Measurements from ENCODE around the gene PTH2.

Gene PTH2

DNA sequence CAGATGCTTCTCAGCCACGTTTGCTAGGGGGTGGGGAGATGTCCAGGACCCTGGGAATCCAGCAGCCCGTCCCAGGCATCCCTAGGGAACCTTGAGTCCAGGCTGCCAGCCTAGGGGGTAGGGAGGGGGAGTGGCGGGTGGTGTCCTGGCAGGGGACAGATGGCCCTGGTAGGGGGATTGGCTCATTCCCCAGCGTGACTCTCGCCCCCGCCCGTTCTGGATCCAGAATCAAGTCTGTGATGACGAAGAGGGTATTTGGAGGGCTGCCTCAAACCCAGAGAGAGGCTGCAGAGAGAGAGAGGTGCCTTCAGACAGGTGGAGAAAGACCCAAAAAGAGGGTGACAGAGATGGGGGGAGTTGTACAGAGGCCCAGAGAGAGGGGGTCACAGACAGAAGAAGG is 14.0 kb upstream of the PTH2 start:
- DNase-seq (ENCODE audit: low spot score), result no peak

DNA sequence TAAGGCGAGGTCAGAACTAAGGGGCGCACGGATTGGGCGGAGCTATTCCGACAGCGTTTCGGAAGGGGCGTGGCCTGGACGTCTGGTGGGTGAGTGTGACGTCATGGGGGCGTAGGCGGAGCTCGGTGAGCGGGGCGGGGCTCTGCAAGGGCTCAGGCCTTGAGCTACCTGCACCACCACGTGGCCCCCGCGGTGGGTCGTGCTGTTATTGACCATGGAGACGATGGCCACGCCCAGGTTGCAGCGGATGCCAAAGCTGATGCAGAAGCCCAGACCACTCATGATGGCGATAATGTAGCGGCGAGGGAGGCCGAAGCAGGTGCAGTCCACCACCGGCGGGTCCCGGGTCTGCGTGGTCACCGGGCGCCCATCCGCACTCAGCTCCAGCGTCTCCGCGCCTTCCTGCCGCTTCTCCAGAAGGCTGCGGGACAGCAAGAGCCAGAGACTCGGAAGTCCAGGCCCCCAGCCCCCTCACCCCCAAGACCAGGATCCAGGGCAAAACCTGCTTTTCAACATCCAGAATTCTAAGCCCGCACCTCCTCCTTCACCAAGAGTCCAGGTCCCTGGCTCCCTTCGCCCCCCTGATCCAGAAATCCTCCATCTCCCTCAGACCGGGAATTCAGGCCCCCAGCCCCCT is 13.3 kb upstream of the PTH2 start:
- in situ Hi-C loops (cut with MboI; ENCODE audit: low pct_unique_long_range_greater_than_20kb, low sequenced_read_pairs, unreplicated experiment), result loop anchor here (5.0 kb wide), 1 partner anchor 44 kb away; no protein-coding TSS in a partner anchor
- TF ChIP-seq, protein P1, sequence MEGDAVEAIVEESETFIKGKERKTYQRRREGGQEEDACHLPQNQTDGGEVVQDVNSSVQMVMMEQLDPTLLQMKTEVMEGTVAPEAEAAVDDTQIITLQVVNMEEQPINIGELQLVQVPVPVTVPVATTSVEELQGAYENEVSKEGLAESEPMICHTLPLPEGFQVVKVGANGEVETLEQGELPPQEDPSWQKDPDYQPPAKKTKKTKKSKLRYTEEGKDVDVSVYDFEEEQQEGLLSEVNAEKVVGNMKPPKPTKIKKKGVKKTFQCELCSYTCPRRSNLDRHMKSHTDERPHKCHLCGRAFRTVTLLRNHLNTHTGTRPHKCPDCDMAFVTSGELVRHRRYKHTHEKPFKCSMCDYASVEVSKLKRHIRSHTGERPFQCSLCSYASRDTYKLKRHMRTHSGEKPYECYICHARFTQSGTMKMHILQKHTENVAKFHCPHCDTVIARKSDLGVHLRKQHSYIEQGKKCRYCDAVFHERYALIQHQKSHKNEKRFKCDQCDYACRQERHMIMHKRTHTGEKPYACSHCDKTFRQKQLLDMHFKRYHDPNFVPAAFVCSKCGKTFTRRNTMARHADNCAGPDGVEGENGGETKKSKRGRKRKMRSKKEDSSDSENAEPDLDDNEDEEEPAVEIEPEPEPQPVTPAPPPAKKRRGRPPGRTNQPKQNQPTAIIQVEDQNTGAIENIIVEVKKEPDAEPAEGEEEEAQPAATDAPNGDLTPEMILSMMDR (IDR thresholded peaks at IDR 0.05; ENCODE audit: extremely low read depth, insufficient read depth, missing control alignments), result no peak
- DNase-seq (ENCODE audit: low spot score), result peak; percentile 68

More for the DNA sequence above, 14.0 kb upstream of the PTH2 start:
- TF ChIP-seq, protein P1 (IDR thresholded peaks at IDR 0.05; ENCODE audit: extremely low read depth, insufficient read depth, missing control alignments), result no peak
- in situ Hi-C loops (cut with MboI; ENCODE audit: low pct_unique_long_range_greater_than_20kb, low sequenced_read_pairs, unreplicated experiment), result loop anchor here (5.0 kb wide), 1 partner anchor 45 kb away; no protein-coding TSS in a partner anchor

DNA sequence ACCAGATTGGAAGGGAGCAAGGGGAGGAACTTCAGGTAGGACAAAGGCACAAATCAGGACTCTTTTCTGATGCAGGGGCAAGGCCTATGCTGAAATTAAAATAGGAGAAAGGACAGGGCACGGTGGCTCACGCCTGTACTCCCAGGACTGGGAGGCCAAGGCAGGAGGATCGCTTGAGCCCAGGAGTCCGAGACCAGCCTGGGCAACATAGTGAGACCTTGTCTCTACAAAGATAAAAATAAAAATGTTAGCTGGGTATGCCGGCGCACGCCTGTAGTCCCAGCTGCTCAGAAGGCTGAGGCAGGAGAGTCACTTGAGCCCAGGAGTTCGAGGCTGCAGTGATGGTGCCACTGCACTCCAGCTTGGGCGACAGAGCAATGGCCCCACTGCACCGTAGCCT is 12.4 kb upstream of the PTH2 start:
- TF ChIP-seq, protein P1 (IDR thresholded peaks at IDR 0.05; ENCODE audit: extremely low read depth, insufficient read depth, missing control alignments), result no peak
- DNase-seq (ENCODE audit: low spot score), result no peak
- in situ Hi-C loops (cut with MboI; ENCODE audit: low pct_unique_long_range_greater_than_20kb, low sequenced_read_pairs, unreplicated experiment), result loop anchor here (5.0 kb wide), 1 partner anchor 43 kb away; no protein-coding TSS in a partner anchor

DNA sequence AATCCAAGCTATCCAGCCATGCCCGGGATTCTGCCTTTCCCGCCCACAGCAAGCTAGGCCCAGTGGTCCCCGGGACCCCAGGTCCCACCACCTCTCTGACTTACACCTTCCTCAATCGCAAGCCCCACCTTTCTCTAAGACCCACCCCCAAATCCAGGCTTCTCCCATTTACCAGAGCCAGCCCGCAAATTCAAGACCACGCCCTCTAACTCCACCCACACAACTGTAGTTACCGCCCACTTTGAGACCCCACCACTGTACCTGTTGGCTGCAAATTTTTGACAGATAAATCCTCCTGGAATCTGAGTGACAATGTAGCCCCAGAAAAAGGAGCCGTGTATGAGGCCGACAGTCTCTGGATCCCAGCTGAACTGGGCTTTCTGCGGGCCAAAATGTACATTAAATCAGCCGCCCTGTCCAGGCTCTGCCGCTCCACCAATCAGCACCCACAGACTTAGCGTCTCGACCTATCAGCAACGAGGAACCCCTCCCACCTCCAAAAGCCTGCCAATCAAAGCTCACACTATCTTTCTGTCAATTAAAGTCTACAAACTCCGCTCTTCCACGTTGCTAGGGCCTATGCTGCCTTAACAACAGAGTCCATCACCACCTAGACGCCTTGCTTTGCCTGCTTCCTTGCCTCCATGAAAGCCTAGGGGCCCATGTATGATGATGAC is 11.8 kb upstream of the PTH2 start:
- TF ChIP-seq, protein P1 (IDR thresholded peaks at IDR 0.05; ENCODE audit: extremely low read depth, insufficient read depth, missing control alignments), result no peak
- in situ Hi-C loops (cut with MboI; ENCODE audit: low pct_unique_long_range_greater_than_20kb, low sequenced_read_pairs, unreplicated experiment), result loop anchor here (5.0 kb wide), 1 partner anchor 43 kb away; no protein-coding TSS in a partner anchor
- no peak for DNase-seq (ENCODE audit: low spot score)

DNA sequence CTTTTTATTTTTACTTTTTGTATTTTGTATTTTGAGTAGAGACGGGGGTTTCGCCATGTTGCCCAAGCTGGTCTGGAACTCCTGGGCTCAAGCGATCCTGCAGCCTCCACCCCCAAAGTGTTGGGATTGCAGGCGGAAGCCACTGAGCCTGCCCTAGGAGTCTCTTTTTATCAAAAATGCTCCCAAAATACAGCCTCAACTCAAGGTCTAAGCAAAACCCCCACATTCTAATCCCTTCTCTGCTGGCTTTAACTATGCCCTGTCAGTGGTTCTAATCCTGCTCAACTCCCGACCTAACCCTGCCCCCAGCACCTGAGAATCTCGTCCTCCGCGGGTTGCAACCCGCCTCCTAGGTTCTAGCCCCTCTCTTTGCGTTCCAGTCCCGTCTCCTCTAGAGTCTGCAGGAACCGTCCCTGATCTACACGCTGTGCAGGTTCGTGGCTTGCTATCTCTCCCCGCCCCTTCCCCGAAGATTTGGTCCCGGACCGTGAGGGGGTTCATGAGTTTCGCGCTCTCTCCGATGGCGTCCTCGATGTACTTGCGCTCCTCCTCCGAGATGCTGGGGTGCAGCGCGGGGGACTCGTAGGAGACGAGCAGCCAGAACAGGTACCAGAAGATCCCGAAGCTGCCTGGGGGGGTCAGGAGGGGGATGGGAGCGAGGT is 10.1 kb upstream of the PTH2 start:
- in situ Hi-C loops (cut with MboI; ENCODE audit: low pct_unique_long_range_greater_than_20kb, low sequenced_read_pairs, unreplicated experiment), result no loop called here
- DNase-seq (ENCODE audit: low spot score), result no peak
- TF ChIP-seq, protein P1 (IDR thresholded peaks at IDR 0.05; ENCODE audit: extremely low read depth, insufficient read depth, missing control alignments), result no peak

DNA sequence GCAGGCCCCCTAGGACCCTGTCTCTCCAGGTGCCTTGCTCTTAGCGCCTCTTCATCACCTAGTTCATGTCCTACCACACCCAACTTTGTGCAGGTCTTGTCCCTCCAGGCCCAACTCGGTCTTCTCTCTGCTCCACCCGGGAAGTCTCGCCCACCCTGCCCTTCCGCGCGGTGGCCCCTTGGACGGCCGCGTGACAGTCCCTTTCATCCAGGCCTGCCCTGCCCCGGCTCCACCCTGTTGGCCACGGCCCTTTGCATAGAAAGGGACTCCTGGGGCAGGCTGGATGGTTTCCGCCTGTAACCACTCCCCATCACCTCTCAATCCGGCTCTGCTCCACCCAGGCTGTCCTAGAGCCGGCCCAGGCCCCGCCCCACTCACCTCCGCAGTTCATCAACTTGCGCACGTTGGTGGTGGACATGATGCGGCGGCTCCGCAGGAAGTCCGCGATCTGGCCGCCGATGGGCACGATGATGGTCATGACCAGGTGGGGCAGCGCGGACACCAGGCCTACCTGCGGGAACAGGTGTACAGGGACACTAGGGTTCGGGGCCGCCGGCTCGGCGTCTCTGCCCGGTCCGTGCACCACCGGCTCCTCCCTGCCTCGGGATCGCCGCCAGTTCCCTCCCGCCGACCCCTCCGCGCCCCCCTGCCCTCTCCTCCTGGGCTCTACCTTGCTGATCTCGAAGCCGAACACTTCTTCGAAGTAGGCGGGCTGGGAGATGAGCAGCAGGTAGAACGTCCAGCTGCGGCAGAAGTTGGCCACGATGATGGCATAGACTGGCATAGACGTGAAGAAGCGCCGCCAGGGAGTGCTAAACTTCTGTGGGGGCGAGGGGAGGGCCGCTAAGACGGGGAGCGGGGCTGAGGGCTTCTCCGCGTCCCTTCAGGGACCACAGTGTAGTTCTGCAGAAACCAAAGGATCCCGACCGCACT is 9.2 kb upstream of the PTH2 start:
- in situ Hi-C loops (cut with MboI; ENCODE audit: low pct_unique_long_range_greater_than_20kb, low sequenced_read_pairs, unreplicated experiment), result no loop called here
- TF ChIP-seq, protein P1 (IDR thresholded peaks at IDR 0.05; ENCODE audit: extremely low read depth, insufficient read depth, missing control alignments), result no peak
- no peak for DNase-seq (ENCODE audit: low spot score)

Data from GM13977 (cell line).